Fibroblast of pulmonary artery (primary cell): ENCODE data around the gene PTTG1IP2.

Experiments used
- DNase-seq: peaks from one replicate; pipeline ENCODE4 v3.0.0-alpha.2; 2010; ENCODE audit warnings: low read depth
- H3K4me3 ChIP-seq: replicated peaks from 2 replicates; pipeline ENCODE4 v1.5.1; 2011; ENCODE audit warnings: low read depth, mild to moderate bottlenecking, control low read depth, low read length, moderate library complexity
- CTCF ChIP-seq: IDR thresholded peaks from 2 replicates; pipeline ENCODE4 v1.5.1; 2011; ENCODE audit warnings: mild to moderate bottlenecking, control low read depth, low read length, inconsistent platforms; ENCODE audit errors: missing control alignments

Gene PTTG1IP2

GRCh38 chr7:90483251-90483650, 13.8 kb downstream of the PTTG1IP2 start:
- TF ChIP-seq CTCF = no peak
- H3K4me3 ChIP-seq = no peak overlapping the region
- no peak for DNase-seq

DNA sequence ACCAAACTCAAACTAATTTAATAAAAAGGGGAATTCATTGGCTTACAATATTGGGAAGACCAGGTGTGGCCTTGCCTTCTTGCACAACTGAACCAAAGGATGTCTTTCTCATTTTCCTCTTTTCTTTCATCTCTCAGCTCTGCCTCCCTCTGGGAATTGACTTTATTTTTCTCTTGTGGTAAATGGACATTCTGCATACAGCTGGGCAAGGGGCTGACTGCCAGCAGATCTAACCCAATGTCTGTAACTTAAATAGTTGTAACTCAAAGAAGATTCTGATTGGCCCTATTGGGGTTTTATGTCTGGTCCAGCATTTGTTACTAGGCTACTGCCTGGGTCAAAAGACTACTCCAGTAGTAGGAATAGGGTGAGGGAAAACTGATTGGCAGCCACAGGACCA, 15.3 kb downstream of the PTTG1IP2 start:
- no peak overlapping the region for H3K4me3 ChIP-seq
- TF ChIP-seq CTCF = no peak
- DNase-seq = no peak

GRCh38 chr7:90485734-90486316, 16.4 kb downstream of the PTTG1IP2 start:
- no peak overlapping the region for H3K4me3 ChIP-seq
- no peak for TF ChIP-seq CTCF
- no peak for DNase-seq

DNA sequence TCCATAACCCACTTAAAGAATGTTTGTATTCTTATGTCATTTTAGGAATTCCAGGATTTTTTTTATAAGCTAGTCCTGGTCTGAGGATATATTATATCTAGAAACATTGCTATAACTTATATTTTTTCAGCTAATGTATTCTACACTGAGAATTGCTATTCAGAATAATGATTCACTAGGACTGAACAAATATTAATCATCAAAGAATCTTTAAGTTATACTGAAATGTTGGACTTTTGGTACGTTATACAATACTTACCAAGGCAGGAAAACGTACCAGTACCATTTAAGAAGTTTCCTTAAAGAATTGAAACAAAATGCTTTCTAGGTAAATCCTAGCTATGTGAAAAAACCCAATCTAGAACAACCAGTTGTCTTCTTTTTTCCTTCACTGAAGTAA, 18.4 kb downstream of the PTTG1IP2 start:
- no peak for TF ChIP-seq CTCF
- DNase-seq = no peak

GRCh38 chr7:90488220-90488619, 18.8 kb downstream of the PTTG1IP2 start:
- DNase-seq = no peak

More for the DNA sequence above, 18.4 kb downstream of the PTTG1IP2 start:
- H3K4me3 ChIP-seq = no peak overlapping the region

DNA sequence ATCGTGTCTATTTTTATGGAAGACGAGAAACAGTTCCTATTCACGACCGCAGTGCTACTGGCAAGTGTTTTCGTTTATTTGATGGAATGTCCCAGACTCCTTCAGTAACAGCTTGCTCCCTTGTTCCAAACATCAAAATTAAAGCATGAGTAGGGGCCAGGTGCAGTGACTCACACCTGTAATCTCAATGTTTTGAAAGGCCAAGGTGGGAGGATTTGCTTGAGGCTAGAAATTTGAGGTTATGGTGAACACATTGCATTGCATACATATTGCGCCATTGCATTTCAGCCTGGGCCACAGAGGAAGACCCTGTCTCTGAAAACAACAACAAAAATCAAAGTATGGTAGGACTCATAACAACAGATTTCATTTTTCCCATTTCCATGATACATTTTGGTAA, 22.8 kb downstream of the PTTG1IP2 start:
- DNase-seq = no peak
- no peak for TF ChIP-seq CTCF
- H3K4me3 ChIP-seq = no peak overlapping the region

More at GRCh38 chr7:90488220-90488619, 18.8 kb downstream of the PTTG1IP2 start:
- no peak overlapping the region for H3K4me3 ChIP-seq
- no peak for TF ChIP-seq CTCF

- no peak for DNase-seq
- no peak overlapping the region for H3K4me3 ChIP-seq
- no peak for TF ChIP-seq CTCF
Measured at GRCh38 chr7:90495241-90495640, 25.8 kb downstream of the PTTG1IP2 start.
